ENCODE results near the gene RWDD4.

RWDD4 gene

GRCh38 chr4:183618681-183619080, 40.3 kb downstream of the RWDD4 start:
- no peaks in the 10 kb centered on the region for H3K36me3 ChIP-seq (ENCODE audit: insufficient read depth, low read length)
- peaks cover 3% of the 10 kb centered on the region for H3K27me3 ChIP-seq (ENCODE audit: insufficient read depth, low read length, poor library complexity)
- no peaks in the 10 kb centered on the region for H3K9me3 ChIP-seq (ENCODE audit: insufficient read depth, low read length, severe bottlenecking)
- H3K27ac ChIP-seq (ENCODE audit: low read length): no peak overlapping the region
- DNase-seq (no peak), ATAC-seq (ENCODE audit: insufficient read depth, low read depth) (no peak)
- no peaks in the 10 kb centered on the region for H3K4me1 ChIP-seq (ENCODE audit: insufficient read depth, low read length)
- no peak overlapping the region for H2AFZ ChIP-seq (ENCODE audit: low read depth, low read length)
- H3K79me2 ChIP-seq (ENCODE audit: insufficient read depth, low read length): no peaks in the 10 kb centered on the region
- H3K9ac ChIP-seq (ENCODE audit: low read depth, low read length): no peak overlapping the region
- H4K20me1 ChIP-seq (ENCODE audit: insufficient read depth, low read length): no peaks in the 10 kb centered on the region; the same call in 1 of the 2 replicates
- no peak overlapping the region for H3K4me3 ChIP-seq (ENCODE audit: low read depth in 1 of 2, low read length in 2 of 2)
- no peak for TF ChIP-seq EZH2 (IDR thresholded peaks at IDR 0.05; ENCODE audit: borderline replicate concordance, low read depth, low read length, severe bottlenecking)
- no peak for TF ChIP-seq CTCF (IDR thresholded peaks at IDR 0.05; ENCODE audit: borderline replicate concordance, extremely low read depth, low read length, poor library complexity, severe bottlenecking)
- no peak overlapping the region for H3K4me2 ChIP-seq (ENCODE audit: insufficient read depth, low read length)

GRCh38 chr4:183617075-183617474, 41.9 kb downstream of the RWDD4 start:
- TF ChIP-seq EZH2 (IDR thresholded peaks at IDR 0.05; ENCODE audit: borderline replicate concordance, low read depth, low read length, severe bottlenecking) (no peak), CTCF (IDR thresholded peaks at IDR 0.05; ENCODE audit: borderline replicate concordance, extremely low read depth, low read length, poor library complexity, severe bottlenecking) (no peak)
- ATAC-seq (ENCODE audit: insufficient read depth, low read depth): no peak
- Histone ChIP-seq H3K9me3 (ENCODE audit: insufficient read depth, low read length, severe bottlenecking) (no peaks in the 10 kb centered on the region), H3K4me3 (ENCODE audit: low read depth in 1 of 2, low read length in 2 of 2) (no peak overlapping the region), H3K79me2 (ENCODE audit: insufficient read depth, low read length) (no peaks in the 10 kb centered on the region), H4K20me1 (ENCODE audit: insufficient read depth, low read length) (no peaks in the 10 kb centered on the region; the same call in 1 of the 2 replicates), H2AFZ (ENCODE audit: low read depth, low read length) (no peak overlapping the region), H3K4me2 (ENCODE audit: insufficient read depth, low read length) (no peak overlapping the region), H3K9ac (ENCODE audit: low read depth, low read length) (no peak overlapping the region), H3K36me3 (ENCODE audit: insufficient read depth, low read length) (no peaks in the 10 kb centered on the region), H3K4me1 (ENCODE audit: insufficient read depth, low read length) (no peaks in the 10 kb centered on the region), H3K27me3 (ENCODE audit: insufficient read depth, low read length, poor library complexity) (peaks cover 3% of the 10 kb centered on the region), H3K27ac (ENCODE audit: low read length) (no peak overlapping the region)
- DNase-seq: no peak

GRCh38 chr4:183612329-183613250, 46.4 kb downstream of the RWDD4 start:
- DNase-seq (no peak), ATAC-seq (ENCODE audit: insufficient read depth, low read depth) (no peak)
- Histone ChIP-seq H3K4me1 (ENCODE audit: insufficient read depth, low read length) (no peaks in the 10 kb centered on the region), H3K9me3 (ENCODE audit: insufficient read depth, low read length, severe bottlenecking) (no peaks in the 10 kb centered on the region), H2AFZ (ENCODE audit: low read depth, low read length) (no peak overlapping the region), H3K4me3 (ENCODE audit: low read depth in 1 of 2, low read length in 2 of 2) (no peak overlapping the region), H3K36me3 (ENCODE audit: insufficient read depth, low read length) (no peaks in the 10 kb centered on the region), H4K20me1 (ENCODE audit: insufficient read depth, low read length) (no peaks in the 10 kb centered on the region), H3K4me2 (ENCODE audit: insufficient read depth, low read length) (no peak overlapping the region), H3K27me3 (ENCODE audit: insufficient read depth, low read length, poor library complexity) (peaks cover 3% of the 10 kb centered on the region), H3K9ac (ENCODE audit: low read depth, low read length) (no peak overlapping the region), H3K27ac (ENCODE audit: low read length) (no peak overlapping the region), H3K79me2 (ENCODE audit: insufficient read depth, low read length) (no peaks in the 10 kb centered on the region)
- TF ChIP-seq CTCF (IDR thresholded peaks at IDR 0.05; ENCODE audit: borderline replicate concordance, extremely low read depth, low read length, poor library complexity, severe bottlenecking) (no peak), EZH2 (IDR thresholded peaks at IDR 0.05; ENCODE audit: borderline replicate concordance, low read depth, low read length, severe bottlenecking) (no peak)

All from DND-41 (cell line).